Smooth muscle cell of the brain vasculature (primary cell): Measurements from ENCODE around the gene CDC42SE2.

Experiments used
- DNase-seq: peaks from one replicate; pipeline ENCODE4 v3.0.0-alpha.2; 2012; ENCODE audit warnings: low read depth, low spot score

Gene CDC42SE2, protein sequence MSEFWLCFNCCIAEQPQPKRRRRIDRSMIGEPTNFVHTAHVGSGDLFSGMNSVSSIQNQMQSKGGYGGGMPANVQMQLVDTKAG

DNA sequence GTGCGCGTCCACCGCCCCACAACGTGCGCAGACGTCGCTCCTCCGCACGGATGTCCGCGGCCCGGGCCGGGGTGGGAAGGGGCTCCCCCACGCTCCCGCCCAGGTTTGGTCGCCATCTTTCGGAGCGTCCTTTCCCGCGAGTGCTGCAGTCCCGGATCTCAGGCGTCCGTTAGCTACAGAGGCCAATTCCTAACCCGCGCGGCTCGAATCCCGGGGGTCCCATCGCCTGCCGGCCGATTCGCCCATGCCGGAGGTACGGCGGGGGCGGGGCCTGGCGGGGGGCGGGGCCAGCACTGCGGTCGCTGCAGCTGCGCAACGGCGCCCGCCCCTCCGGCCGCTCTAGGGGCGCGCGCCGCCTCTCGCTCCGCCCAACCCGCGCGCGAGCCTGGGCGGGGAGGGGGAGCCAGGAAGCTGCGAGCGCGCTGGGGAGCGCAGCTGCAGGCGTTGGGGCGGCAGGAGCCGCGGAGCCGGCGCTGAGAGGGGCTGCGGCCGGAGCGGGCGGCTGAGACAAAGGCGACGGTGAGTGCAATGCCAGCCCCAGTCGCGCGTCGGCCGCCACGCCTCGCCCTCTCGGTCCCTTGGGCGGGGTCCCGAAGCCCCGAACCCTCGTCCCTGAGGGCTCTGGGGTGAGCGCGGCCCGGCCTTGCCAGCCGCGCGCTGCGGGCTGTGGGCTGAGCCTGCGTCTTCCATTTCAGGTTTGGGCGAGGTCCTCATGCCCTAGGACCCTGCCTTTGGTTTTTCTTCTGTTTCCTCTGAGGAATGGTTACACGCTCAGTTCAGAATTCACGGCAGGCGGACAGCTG lies at the start of gene CDC42SE2:
TSS of gene CDC42SE2 (plus strand) at position 406 of the 803 bp plus-strand sequence. CDS start 95,441 bp downstream, outside the sequence.
- DNase-seq = peak; percentile 47

DNA sequence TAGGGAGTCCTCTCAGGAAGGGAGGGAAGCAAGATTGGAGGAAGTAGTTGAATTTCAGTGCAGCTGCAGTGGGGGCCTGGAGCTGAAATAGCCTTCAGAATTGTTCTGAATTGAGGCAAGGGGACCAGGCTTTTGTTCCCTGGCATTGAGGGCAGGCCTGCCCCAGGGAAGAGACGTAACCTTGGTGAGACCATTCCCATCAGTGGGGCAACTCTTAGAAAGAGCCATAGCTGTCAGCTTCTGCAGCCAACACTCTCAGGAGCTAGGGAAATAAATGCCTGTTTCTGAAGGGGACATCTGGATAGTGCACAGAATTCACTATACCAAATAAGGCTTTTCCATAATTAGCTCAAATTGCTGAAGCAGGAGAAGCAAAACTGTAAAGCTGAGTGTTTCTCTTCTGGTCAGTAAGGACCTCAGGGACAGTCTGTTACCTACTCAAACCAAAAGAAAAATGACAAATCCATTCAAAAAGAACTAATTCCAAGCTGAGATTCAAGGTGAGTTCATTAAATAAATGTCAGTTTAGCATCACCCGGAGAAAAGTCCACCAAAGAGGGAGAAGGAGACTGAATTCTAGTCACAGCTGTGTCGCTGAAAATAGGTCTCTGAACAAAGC lies 49.1 kb upstream of the CDC42SE2 start:
- DNase-seq = no peak

DNA sequence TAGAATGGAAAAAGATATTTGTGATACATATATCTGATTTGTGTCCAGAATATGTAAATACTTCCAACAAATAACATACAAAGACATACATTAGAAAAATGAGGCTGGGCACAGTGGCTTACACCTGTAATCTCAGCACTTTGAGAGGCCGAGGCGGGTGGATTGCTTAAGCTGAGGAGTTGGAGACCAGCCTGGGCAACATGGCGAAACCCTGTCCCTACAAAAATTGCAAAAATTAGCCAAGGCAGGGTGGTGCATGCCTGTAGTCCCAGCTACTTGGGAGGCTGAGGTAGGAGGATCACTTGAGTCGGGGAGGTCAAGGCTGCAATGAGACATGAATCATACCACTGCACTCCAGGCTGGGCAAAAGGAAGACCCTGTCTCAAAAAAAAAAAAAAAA lies 46.1 kb upstream of the CDC42SE2 start:
- DNase-seq = no peak

DNA sequence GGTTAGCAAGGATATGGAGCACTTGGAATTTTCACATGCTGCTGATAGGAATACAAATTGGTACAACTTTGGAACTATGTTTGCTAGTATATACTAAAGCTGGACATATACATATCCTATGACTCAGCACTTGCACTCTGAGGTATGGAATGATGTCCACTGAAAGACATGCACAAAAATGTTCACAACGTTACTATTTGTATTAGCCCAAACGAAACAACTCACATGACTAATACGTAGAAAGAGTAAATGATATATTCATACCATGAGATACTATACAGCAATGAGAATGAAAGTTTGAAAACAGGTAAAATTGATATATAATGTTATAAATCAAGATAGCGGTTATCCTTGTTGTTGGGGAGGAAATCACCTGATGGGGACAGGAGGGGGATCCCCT lies 45.5 kb upstream of the CDC42SE2 start:
- DNase-seq = no peak

DNA sequence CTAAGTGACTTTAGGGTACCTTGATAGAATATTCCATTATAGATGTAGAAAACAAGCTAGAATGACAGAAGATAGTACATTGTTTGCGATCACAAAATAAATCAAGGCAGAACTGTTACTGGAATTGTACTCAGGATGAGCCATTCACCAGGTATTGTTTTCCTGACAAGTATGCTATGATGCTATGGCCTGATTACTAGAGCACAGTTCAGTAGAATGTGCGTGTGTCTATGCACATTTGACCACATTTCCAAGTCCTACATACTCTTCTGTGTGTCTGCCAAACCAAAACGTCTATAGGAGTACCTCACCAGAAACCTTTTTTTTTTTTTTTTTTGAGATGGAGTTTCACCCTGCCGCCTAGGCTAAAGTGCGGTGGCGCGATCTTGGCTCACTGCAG lies 43.3 kb upstream of the CDC42SE2 start:
- no peak for DNase-seq

DNA sequence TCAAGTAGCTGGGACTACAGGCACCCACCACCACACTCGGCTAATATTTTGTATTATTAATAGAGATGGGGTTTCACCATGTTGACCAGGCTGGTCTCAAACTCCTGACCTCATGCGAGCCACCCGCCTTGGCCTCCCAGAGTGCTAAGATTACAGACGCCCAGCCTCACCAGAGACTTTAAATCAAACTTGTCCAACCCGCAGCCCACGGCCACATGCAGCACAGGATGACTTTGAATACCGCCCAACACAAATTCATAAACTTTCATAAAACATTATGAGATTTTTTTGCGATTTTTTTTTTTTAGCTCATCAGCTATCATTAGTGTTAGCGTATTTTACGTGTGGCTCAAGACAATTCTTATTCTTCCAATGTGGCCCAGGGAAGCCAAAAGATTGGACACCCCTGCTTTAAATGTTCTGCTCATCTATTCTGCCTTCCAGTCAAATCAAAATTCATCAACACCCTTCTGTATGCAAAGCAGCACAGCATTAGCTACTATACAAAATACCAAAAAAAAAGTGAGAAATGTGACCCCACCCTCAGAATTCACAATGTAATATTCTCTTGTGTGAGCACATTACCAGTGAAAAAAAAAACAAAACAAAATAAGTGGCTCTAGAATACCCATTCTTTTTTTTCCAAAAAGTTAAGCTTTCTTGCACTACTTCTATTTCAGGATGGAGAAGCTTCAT lies 42.7 kb upstream of the CDC42SE2 start:
- no peak for DNase-seq

DNA sequence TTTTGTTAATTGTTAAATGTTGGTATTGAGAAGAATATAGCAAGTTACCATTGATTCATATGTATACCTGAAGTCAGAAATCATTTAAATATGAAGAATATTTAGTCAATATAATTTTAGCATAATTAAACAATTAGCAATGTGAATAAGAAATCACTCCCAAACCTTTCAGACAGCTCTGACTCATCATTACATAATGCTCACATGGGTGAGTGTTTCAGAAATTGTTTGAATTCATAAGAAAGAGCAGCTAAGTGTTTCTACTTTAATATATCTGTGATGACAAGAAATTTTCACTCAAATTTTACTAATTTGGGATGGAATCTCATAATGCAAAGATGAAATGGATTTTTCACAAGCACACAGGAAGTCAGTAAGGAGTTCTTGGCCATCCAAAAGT lies 42.0 kb upstream of the CDC42SE2 start:
- DNase-seq = no peak

DNA sequence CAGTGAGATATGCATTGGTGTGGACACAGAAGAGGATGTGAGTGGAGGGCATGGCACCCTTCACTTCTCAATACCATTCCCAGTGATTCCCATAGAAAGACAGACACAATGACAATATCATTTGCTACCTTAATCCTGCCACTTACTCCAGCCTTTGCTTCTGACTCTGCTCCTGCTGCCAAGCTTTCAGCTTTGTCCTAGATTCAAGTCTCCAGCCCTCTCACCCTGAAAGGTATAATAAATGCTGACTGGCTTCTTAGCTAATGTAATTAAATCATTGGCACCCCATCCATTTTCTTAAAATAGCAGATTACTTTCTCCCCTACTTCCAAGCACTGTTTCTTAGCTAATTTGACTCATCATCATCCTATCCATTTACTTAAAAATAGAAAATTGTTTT lies 41.1 kb upstream of the CDC42SE2 start:
- DNase-seq = no peak

DNA sequence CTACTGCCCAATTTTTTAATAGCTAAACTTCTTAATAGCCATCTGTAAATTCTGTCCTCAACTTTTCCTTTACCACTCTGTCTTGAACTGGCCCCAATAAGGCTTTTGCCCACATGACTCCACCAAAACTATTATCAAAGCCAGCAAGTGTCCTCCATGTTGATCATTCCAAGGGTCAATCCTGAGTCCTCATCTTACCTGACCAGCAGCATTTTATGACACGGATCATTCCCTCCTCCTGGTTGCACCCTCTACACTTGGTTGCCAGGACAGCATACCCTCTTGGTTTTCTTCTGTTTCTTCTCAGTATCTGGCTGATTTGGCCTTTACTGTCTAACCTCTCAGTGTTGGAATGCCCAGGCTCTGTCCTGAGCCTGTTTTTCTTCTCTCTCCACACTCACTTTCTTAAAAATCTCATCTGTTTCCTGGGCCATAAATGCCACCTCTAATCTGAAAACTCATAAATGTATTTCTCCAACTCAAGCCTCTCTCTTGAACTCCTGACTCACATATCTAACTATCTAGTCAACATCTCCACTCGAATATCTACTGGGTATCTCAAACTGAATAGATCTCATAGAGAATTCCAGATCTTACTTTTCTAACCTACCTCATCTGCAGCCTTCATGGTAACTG lies 40.0 kb upstream of the CDC42SE2 start:
- no peak for DNase-seq

DNA sequence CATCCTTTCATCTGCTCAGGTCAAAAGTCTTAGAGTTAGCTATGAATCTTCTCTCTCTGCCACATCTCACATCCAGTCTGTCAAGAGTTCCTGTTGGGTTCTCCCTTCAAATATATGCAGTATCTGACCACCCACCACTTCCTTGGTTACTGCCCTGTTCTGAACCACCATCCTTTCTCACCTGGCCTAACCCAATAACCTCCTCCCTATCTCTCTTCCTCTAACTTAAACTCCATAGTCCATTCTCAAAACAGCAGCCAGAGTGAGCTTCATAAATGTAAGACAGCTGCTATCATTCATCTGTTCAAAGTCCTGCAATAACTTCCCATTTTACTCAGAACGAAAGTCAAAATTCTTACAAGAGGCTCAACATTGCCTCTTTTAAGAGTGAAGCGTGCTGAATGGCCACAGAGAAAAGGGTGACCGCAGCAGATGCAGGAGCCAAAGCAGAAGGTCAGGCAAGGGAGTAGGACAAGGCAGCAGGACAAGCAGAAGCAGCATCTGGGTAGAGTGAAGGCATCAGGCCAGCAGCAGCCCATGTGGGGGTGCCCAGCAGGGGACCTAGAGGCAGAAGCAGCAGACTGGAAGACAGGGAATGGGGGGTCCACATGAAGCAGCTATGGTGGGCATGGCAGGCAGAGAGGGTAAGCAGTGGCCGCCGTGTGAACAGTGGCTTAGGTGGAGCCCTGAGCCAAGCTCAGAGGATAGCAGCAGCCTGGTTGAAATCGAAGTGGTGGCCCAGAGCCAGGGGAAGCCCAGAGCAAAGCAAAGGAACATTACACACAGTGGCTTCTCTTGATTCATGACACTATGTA lies 39.3 kb upstream of the CDC42SE2 start:
- DNase-seq = no peak

DNA sequence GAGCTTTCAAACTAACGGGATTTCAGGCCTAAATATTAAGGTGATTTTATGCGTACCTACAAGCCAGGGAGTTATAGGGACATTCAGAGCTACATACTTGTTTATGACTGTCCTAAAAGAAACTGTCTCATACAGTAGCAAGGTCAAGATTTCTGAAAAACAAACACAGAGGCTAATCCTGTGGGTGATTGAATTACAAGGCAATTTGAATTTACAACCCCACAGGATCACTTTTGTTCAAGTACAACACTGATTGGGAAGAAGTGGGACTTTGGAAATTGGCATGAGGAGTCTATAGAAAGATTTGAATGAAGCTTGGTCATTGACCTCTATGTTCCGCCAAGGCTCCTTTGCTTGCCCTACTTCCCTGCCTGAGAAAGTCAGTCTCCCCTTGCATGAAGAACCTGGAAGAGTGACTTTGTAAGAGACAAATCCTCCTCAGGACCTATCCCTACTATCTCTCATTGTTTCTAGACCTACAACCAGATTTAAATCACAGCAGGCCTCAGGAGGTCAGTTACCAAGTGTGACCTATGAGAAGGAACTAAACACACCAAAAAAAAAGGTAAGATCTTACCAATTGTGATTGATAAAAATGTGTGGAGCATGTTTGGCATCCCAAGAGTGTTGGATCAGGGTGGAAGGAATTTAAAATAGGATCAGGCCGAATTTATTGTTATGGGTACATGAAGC lies 38.4 kb upstream of the CDC42SE2 start:
- DNase-seq = no peak

DNA sequence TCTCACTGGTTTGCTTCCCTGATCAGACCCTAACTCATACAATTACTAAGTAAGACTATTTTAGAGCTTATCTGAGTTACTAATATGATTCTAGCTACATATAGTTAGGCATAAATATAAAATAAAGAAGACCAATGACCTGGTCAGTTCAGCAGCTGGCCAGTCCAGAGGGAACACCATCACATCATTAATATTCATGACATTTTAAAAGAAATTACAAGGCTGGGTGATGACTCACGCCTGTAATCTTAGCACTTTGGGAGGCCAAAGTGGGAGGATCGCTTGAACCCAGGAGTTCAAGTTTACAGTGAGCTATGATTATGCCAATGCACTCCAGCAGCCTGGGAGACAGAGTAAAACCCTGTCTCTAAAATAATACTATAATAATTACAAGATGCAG lies 37.0 kb upstream of the CDC42SE2 start:
- DNase-seq = no peak

DNA sequence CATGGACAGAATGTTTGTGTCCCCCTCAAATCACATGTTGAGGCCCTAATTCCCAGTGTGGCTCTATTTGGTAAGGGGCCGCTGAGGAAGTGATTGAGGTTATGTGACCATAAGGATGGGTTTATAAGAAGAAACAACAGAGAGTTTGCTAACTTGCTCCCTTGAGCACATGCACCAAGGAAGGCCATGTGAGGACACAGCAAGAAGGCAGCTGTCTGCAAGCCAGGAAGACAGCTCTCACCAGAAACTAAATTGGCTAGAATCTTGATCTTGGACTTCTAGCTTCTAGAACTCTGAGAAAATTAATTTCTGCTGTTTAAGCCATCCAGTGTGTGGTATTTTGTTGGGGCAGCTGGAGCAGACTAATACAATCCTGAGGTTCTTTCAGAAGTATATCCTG lies 35.2 kb upstream of the CDC42SE2 start:
- no peak for DNase-seq

DNA sequence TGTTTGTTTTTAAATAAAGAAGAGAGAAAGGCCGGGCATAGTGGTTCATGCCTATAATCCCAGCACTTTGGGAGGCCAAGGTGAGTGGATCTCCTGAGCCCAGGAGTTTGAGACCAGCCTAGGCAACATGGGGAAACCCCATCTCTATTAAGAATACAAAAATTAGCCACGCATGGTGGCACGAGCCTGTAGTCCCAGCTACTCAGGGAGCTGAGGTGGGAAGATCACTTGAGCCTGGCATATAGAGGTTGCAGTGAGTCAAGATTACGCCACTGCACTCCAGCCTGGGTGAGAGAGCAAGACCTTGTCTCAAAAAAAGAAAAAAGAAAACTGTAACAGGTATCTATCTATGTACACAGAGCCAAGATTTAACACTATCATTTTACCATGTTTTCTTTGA lies 34.2 kb upstream of the CDC42SE2 start:
- no peak for DNase-seq

DNA sequence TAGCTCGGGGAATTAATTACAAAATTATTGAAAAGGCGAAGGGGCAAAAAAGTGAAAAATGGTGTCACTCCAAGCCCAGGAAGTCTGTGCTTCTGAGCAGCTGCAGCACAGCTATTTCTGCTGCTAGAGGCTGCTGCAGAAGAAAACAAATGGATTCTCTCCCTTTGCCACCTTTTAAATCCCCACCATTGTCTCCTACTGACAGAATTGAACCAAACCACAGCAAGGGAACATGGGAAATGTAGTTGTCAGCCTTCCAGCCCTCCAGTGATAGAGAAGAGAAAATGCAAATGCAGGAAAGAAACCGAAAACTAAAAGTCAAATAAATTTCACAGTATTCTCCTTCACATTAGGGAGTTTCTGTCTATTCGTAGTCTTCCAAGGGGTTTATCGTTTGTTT lies 33.4 kb upstream of the CDC42SE2 start:
- DNase-seq = no peak

DNA sequence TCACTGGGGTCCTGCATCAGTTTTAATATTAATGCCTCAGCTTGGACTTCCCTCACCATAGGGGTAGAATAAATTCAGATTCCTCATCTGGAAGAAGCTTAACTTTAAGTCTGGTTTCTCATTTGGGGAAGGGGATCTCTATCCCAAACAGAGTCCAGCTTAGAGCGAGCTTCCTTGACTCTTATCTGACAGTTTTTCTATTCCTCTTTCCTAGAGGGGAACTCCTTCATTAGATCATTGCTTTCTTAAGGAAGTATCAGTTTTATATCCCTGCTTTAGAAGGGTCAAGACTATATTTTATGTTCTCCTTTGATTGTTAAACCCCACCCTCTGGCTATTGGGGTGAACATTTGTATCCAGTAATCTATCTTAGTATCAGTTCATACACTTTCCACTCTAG lies 24.2 kb upstream of the CDC42SE2 start:
- DNase-seq = no peak

DNA sequence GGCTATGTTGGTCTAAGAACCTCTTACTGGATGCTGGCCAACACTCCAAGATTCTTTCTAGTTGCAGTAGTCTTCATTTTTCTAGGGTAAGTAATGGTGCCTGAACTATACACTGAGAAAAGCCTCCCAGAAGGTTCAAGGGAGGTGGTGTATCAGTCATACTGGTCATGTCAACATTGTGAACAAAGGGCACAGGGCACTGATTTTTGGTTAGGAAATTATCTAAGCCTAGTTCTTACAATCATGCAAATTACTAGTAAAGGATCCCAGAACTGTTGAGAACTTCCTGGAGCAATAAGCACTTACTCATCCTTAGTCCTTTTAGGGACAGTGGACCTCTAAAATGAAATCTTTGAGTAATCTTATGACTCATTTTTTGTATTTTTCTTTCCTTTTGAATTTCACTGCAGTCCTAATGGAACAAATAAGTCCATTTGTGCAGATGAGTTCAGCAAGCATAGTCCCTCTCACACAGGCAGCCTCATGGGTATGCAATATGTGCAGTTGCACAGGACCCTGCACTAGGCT lies 21.1 kb upstream of the CDC42SE2 start:
- no peak for DNase-seq

DNA sequence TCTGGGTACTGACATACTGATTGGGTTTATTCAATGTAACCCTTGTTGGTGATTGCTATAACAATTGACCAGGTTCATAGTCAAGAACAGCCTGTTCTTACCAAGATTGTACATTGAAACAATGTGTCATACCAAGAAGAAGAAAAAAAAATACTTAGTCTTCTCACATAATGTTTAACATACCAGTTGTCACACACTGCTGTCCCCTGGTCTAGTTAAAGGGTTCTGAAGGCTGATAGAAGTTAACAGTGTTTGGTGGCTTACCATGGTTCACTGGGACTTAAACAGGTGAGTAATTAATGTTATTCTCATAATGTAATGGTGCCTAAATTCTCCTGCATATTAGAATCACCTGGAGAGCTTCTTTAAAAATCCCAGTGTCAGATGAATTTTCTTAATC lies 18.5 kb upstream of the CDC42SE2 start:
- no peak for DNase-seq

DNA sequence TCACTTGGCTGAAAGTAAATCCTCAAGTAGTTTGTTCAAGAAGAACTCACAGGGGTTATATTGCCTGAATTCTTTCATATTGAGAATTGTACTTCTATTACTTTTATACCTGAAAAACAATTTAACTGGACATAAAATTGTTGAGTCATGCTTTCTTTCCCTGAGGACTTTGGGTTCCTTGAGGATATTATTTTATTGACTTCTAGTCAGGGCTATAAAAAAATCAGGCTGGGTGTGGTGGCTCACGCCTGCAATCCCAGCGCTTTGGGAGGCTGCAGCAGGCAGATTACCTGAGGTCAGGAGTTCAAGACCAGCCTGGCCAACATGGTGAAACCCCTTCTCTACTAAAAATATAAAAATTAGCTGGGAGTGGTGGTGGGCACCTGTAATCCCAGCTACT lies 17.9 kb upstream of the CDC42SE2 start:
- no peak for DNase-seq

DNA sequence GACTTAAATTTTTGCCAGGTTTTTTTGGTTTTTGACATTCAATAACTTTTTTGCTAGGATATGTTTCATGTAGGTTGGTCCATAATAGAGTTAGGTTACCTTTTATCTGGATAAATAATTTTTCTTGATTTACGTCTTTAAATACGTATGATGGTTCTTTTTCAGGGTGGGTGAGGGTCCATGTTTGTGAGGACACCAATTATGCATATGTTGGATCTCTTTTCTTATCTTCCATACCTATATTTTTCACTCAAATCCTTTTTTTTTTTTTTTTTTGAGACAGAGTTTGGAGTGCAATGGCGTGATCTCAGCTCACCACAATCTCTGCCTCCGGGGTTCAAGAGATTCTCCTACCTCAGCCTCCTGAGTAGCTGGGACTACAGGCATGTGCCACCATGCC lies 17.3 kb upstream of the CDC42SE2 start:
- DNase-seq = no peak
